Measurements from ENCODE around the gene SNRNP27.
A peak's percentile ranks its signal among the peaks of the same experiment; 100 is the strongest.

The SNRNP27 gene

GRCh38 chr2:69917852-69918251 lies 24.1 kb downstream of the SNRNP27 start:
- DNase-seq: no peak

DNA sequence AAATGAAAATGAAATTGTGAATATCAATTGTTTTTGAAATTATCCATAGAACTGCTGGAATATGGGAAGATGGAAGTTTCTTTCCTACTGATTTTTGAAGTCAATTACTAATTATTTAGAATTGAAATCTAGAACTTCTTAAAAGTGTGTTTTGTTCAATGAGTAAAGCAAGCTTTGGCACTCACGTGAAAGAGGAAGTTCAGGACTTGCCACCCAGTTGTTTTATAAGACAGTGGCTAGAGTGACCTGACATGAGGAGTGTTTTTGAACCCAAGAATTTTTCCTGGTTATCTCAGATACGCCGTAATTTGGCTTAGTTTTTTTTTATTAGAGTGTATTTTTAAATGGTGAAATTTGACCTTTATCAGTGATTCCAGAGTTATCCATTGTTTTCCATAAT lies 24.6 kb downstream of the SNRNP27 start:
- DNase-seq: no peak

GRCh38 chr2:69923116-69923515 lies 29.4 kb downstream of the SNRNP27 start:
- DNase-seq: no peak

DNA sequence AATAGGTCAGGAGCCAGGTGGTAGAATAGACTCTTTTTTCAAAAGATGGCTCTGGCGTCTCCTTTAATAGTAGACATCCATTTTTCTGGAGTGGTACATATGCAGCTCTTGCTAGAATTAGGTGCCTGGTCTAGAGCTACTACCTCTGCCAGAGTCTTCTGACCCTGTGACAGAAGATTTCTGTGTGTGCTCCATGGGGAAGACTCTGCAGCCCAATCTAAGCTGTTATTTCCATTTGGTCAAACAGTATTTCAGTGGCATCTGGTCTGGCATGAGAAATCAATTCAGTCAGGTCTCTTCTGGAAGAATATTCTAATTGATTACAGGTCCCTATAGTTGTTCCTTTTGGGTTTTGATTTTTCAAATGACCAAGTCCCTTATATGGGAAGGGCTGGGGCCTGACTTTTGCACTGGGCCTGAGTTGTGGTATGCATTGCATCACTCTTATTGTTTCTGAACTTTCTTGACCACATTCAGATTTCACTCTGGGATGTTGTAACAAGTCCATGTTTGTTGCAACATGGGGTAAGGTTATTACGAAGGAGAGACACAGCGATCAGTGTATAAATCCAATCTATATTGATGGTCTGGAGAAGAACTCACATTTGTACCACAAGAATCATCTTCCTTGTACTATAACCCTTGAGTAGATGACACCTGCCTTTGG lies 33.2 kb downstream of the SNRNP27 start:
- DNase-seq: no peak

GRCh38 chr2:69931832-69932595 lies 38.3 kb downstream of the SNRNP27 start:
- DNase-seq: no peak

DNA sequence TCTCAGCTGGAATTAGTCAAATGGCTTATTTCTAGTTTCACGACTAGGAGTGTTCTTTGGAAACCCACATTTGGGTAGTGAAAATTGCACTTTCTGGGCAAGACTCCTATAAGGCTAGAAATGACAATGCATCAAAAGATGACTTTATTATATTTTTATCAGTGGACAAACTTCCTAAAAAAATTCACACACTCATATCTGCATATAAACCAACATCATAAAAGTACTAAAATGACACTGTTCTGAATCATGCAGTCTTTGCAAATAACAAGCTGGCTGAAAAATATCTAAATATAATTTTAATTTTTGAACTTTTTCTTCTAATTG lies 38.8 kb downstream of the SNRNP27 start:
- no peak for DNase-seq

- no peak for DNase-seq
Measured at GRCh38 chr2:69933254-69933828, 39.6 kb downstream of the SNRNP27 start.

DNA sequence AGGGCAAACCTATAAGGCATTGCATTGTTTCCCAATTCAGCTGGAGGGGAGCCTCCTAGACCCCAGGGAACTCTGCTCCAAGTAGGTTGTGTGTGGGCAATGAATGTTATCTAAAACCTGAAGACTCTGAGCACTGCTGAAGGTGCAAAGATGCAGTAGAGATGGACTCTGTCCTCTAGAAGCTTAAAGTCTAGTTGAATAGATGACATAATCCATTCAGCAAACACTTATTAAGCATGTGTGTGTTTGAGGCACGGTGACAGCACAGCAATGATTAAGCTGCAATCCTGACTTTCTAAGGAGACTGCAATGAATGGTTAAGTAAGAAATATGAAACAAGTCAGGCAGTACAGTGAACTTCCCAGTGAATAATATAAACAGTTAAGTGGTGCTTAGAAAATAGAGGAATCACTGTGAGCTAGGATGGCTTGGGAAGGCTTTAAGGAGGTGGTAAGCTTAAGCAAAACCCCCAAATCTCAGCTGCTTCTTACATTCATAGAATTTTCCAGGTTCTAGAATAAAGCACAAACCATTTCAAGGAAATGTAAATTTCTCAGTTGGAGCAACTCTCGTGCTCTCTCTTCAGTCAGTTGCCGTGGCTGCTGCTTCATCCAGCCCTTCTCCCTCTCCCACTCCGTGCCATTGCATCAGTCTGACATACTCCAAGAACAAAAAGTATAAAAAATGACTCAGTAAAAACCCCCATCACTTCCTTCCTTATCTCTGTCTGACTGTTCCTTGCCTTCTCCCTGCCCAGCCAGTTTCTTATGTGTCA lies 40.3 kb downstream of the SNRNP27 start:
- DNase-seq: no peak

- DNase-seq: no peak
Measured at GRCh38 chr2:69934614-69934908, 40.8 kb downstream of the SNRNP27 start.

GRCh38 chr2:69935011-69935410 lies 41.3 kb downstream of the SNRNP27 start:
- DNase-seq: no peak

GRCh38 chr2:69936906-69937305 lies 43.1 kb downstream of the SNRNP27 start:
- DNase-seq: no peak

GRCh38 chr2:69937968-69938367 lies 44.2 kb downstream of the SNRNP27 start:
- DNase-seq: no peak

GRCh38 chr2:69939722-69940121 lies 46.0 kb downstream of the SNRNP27 start:
- DNase-seq: no peak

DNA sequence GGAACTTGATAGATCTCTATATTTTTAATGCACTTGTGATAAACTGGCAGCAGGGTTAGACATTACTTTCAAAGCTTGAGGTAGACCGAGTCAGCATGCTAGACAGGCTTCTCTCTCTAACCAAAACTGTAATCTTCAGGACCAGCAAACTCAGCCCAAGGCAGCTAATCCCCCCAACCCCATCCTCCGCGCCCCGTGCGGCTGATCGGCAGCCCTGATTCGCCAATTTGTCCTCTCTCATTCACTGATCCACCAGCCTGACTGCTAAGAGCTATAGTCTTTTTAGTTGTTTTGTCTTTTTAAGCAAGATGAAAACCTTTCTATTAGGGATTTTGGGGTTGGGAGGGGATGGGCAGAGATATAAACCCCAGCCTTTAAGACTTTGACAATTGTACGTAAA lies 46.9 kb downstream of the SNRNP27 start:
- no peak for DNase-seq

DNA sequence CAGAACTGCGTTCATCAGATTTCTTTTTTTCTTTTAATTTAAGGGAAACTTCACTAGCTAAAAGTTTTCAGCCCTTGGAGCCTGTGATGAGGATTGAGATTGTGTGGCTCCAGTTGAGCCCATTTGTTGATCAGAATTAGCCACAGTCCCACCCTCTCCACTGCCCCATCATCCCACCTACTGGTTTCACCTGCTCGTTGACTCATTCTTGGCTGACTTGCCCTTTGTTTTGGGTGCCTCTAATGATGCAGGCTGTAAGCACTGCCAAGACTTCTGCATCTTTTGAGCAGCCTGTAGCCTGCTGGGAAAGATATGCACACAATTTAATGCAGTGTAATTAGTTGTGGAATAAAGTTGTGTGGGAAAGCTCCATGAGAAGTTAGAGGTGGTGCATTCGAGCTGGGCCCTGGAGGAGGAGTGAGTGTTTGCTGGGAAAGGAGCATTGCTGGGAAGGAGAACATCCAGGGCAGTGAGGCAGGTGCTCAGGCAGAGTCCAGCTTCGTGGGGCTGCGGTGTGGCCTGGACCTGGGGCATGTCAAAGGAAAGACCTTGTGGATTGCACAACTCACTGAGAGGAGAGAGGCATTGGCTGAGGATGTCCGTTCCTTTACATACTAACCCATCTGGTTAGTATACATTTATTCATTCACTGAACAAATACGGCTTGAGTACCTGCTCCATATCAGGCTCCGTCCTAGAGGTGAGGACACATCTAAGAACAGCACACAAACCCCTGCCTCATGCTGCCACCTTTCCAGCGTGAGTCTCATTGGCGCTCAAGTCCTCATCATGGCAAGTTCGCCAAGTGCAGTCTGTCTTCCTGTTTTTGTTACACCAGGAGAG lies 49.5 kb downstream of the SNRNP27 start:
- no peak for DNase-seq

- DNase-seq: no peak
Measured at GRCh38 chr2:69943843-69944525, 50.2 kb downstream of the SNRNP27 start.

DNA sequence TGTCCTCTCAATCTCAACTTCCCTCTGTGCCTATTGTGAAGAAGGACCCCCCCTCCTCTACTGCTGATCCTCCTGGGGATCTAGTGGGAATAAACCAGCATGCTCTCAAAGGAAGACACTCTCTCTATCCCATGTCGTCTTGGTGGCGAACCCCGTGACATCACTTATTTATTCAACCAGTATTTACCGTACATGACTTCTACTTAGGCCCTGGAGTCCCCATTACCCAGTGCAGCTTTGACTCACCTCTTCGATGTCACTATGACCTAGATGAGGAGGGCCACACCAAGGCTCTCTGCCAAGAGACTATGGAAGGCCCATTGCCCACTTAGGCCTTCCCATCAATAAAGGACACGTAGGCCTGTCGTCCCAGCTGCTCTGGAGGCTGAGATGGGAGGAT lies 51.0 kb downstream of the SNRNP27 start:
- DNase-seq: no peak

- no peak for DNase-seq
Measured at GRCh38 chr2:69945441-69945840, 51.7 kb downstream of the SNRNP27 start.

GRCh38 chr2:69945941-69946340 lies 52.2 kb downstream of the SNRNP27 start:
- no peak for DNase-seq

- DNase-seq: peak; percentile 14 to 25
Measured at GRCh38 chr2:69946351-69947324, 52.9 kb downstream of the SNRNP27 start.

DNA sequence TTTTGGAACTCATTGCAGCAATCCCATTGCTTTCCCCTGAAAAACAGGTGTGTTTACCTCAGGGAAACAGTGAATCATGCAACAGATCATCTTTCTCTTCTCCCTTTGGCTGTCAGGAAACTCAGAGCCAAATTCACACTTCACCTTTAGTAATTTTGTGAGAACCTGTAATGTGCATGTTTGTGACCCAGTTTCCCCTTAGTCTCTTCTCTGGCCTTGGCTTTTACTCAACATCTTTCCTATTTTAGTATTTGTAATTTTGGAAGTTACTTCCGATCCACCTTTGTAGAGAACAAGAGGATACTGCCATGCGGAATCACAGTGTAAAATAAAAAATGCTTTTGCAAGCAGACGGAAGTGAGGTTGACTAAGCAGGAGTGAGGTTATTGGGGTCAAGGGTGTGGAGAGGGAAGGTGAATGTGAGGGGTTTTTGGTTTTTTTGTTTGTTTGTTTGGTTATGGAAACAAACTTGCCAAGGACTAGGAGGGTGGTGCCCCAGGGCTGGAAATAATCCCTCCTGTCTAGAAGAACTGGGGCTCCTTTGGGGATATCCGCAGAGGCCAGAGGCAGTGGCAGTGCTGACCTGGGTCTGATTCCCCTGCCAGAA lies 53.7 kb downstream of the SNRNP27 start:
- no peak for DNase-seq

Measured in stimulated activated CD4-positive, alpha-beta T cell treated with anti-CD3 and anti-CD28 coated beads, Interleukin-2, amount 100 ng/mL, for 48 hours (primary cell).